Left ventricle myocardium inferior (tissue), 1 donor: Measurements from ENCODE around the gene LMCD1. TPM values are rescaled to one million over a fixed set of nuclear protein-coding genes. Genes with fewer than 3 reads are reported as not detected.
A peak's percentile ranks its signal among the peaks of the same experiment; 100 is the strongest.

ENCODE experiments used
- DNase-seq: peaks from one replicate; pipeline ENCODE4 v3.0.0-alpha.2; 2020
- H3K27ac ChIP-seq: fragments of 200-600 bp; replicated peaks from 2 replicates; pipeline ENCODE4 v1.8.0; 2021
- H3K27me3 ChIP-seq: fragments of 200-600 bp; 2 replicates; pipeline ENCODE4 v1.8.0; 2021; ENCODE audit warnings: low read depth
- H3K36me3 ChIP-seq: fragments of 200-600 bp; 2 replicates; pipeline ENCODE4 v1.8.0; 2021
- H3K4me1 ChIP-seq: fragments of 200-600 bp; 2 replicates; pipeline ENCODE4 v1.8.0; 2021
- H3K4me3 ChIP-seq: fragments of 200-600 bp; 2 replicates; pipeline ENCODE4 v1.8.0; 2021; ENCODE audit warnings: mild to moderate bottlenecking, moderate library complexity
- H3K9me3 ChIP-seq: fragments of 200-600 bp; replicated peaks from 2 replicates; pipeline ENCODE4 v1.8.0; 2021
- intact Hi-C: fragments of 100-400 bp; cut with micrococcal nuclease; formaldehyde crosslinking; loops from one replicate; pipeline ENCODE4 v1.11.0; 2022
- total RNA-seq: library from RNA; stranded (reverse); fragmentation: NEBNext Ultra II Directional; extraction: Animal tissue kit (Norgen Biotek cat#: 25700); gene quantifications from one replicate; pipeline ENCODE4 v1.2.1, GENCODE V29; 2021
- TF ChIP-seq, protein P1 (sequence below): fragments of 200-600 bp; IDR thresholded peaks from 2 replicates; pipeline ENCODE4 v1.8.0; 2021; ENCODE audit warnings: antibody characterized with exemption, mild to moderate bottlenecking, borderline replicate concordance
- donor health status: DM: no; HTN: yes; CAD: no; lungs with severe emphysema.

The LMCD1 gene
- total RNA-seq, 1 donor from 2014 or later = 72.9 TPM

DNA sequence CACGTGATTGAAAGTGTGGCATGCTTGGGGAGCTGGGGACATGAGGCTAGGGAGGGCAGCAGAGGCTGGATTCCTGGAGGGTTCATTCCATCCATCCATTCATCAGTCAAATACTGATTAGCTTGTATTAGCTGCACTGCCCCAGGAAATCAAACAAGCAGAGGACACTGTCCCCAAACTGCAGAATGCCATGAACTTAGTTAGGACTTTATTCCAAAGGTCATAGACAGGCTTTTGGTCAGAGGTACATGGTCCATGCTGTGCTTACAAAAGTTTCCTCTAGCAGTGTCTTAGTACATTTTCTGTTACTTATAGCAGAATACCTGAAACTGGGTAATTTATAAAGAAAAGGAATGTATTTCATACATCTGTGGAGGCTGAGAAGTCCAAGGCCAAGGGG is 47.7 kb downstream of the LMCD1 start:
- no peaks in the 10 kb centered on the region for H3K9me3 ChIP-seq
- DNase-seq = no peak
- TF ChIP-seq, protein P1, sequence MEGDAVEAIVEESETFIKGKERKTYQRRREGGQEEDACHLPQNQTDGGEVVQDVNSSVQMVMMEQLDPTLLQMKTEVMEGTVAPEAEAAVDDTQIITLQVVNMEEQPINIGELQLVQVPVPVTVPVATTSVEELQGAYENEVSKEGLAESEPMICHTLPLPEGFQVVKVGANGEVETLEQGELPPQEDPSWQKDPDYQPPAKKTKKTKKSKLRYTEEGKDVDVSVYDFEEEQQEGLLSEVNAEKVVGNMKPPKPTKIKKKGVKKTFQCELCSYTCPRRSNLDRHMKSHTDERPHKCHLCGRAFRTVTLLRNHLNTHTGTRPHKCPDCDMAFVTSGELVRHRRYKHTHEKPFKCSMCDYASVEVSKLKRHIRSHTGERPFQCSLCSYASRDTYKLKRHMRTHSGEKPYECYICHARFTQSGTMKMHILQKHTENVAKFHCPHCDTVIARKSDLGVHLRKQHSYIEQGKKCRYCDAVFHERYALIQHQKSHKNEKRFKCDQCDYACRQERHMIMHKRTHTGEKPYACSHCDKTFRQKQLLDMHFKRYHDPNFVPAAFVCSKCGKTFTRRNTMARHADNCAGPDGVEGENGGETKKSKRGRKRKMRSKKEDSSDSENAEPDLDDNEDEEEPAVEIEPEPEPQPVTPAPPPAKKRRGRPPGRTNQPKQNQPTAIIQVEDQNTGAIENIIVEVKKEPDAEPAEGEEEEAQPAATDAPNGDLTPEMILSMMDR = no peak
- intact Hi-C loops = no loop called here
- no peaks in the 10 kb centered on the region for H3K27me3 ChIP-seq
- no peak overlapping the region for H3K27ac ChIP-seq
- H3K4me3 ChIP-seq = no peak overlapping the region
- peaks cover 64% of the 10 kb centered on the region for H3K36me3 ChIP-seq
- peaks cover 64% of the 10 kb centered on the region for H3K4me1 ChIP-seq

GRCh38 chr3:8550611-8551010 is 49.0 kb downstream of the LMCD1 start:
- TF ChIP-seq, protein P1 = no peak
- H3K36me3 ChIP-seq = peaks cover 57% of the 10 kb centered on the region
- H3K4me1 ChIP-seq = peaks cover 76% of the 10 kb centered on the region
- peak; percentile 46 for DNase-seq
- H3K27ac ChIP-seq = peak overlapping the region; percentile 54
- no peak overlapping the region for H3K4me3 ChIP-seq
- no peaks in the 10 kb centered on the region for H3K27me3 ChIP-seq
- intact Hi-C loops = no loop called here
- H3K9me3 ChIP-seq = no peaks in the 10 kb centered on the region

DNA sequence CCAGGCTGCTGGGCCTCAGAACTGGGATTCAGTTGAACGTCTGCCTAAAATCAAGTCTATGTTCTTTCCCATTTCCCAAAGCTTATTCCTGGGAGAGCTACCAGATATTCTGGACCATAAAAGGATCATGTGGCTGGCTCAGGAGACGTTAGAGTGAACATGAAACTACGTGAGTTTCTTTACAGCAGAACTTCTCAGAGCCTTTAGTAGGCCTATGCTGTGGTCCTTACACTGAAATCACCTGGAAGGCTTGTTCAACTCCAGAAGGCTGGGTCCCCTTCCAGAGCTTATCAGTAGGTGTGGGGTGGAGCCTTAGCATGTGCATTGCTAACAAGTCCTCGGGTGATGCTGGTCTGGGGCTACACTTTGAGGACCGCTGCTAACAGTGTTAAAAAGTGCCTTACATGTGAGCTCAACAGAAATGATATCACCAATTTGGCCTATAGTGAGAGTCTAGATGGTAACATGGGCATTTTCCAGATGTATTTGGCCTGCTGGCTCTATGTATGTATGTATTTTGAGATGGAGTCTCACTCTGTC is 50.7 kb downstream of the LMCD1 start:
- Histone ChIP-seq H3K4me3 (no peak overlapping the region), H3K9me3 (no peaks in the 10 kb centered on the region), H3K27ac (no peak overlapping the region), H3K4me1 (peaks cover 81% of the 10 kb centered on the region), H3K36me3 (peaks cover 58% of the 10 kb centered on the region), H3K27me3 (no peaks in the 10 kb centered on the region)
- no peak for DNase-seq
- intact Hi-C loops = no loop called here
- TF ChIP-seq, protein P1 = no peak

DNA sequence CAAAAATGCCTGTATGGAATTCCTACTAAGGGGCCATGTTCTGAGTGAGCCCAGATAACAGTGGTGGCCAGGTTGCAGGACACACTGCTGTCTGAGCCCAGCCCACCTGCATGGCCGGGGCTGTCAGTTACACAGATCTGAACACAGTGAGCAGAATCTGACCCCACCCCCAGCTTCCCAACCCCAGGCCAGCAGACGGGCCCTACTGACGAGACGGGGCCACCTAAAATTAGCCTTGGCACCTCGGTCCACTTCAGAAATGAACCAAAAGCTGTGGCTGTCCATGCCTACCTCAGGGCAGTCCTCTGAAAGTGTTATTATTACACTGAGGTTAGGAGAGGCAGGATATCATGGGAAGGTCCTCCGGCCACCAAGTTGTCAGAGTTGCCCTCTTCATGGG is 51.8 kb downstream of the LMCD1 start:
- intact Hi-C loops = no loop called here
- Histone ChIP-seq H3K27ac (peak overlapping the region; percentile 22), H3K9me3 (no peaks in the 10 kb centered on the region), H3K27me3 (no peaks in the 10 kb centered on the region), H3K36me3 (peaks cover 58% of the 10 kb centered on the region), H3K4me1 (peaks cover 93% of the 10 kb centered on the region), H3K4me3 (no peak overlapping the region)
- no peak for DNase-seq
- TF ChIP-seq, protein P1 = no peak

DNA sequence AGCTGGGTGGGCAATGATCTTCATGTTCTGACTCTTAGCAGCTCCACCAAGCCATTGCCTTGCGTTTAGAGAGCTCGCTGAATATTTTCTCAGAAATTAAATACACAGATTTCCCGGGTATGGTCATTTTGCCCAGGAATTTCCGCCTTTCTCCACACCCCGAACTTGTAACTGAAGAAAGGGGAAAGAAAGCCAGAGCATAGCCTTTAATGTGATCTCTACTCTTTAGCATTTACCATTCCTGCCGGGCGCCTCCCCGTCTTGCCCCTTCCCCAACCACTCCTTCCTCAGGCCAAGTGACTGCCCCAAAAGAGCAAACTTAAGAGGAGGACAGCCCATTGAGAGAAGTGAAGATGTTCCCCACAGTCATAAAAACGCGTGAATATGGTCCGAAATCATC is 53.1 kb downstream of the LMCD1 start:
- Histone ChIP-seq H3K4me1 (peaks cover 98% of the 10 kb centered on the region), H3K27me3 (no peaks in the 10 kb centered on the region), H3K27ac (peak overlapping the region; percentile 58), H3K4me3 (no peak overlapping the region), H3K36me3 (peaks cover 52% of the 10 kb centered on the region), H3K9me3 (no peaks in the 10 kb centered on the region)
- DNase-seq = no peak
- intact Hi-C loops = no loop called here
- TF ChIP-seq, protein P1 = no peak
